Neural progenitor cell (in vitro differentiated cells): ENCODE measurements around the gene BIN2. TPM values are rescaled to one million over a fixed set of nuclear protein-coding genes. Genes with fewer than 3 reads are reported as not detected.
"Not testable (repeated sequence)": the region's sequence is repeated elsewhere in the genome, so short reads cannot be mapped to it uniquely, and the experiment has no call there.

Experiments used
- DNase-seq: peaks from one replicate; pipeline ENCODE4 v3.0.0-alpha.2; 2016; ENCODE audit warnings: low spot score
- H2AFZ ChIP-seq: fragments of 200-600 bp; sonication (generic); replicated peaks from 2 replicates; pipeline ENCODE4 v1.6.1; 2016; ENCODE audit warnings: antibody characterized with exemption
- H3F3A ChIP-seq: fragments of 200-600 bp; sonication (generic); 2 replicates; pipeline ENCODE4 v1.6.1; 2016; ENCODE audit warnings: antibody characterized with exemption, low read depth
- H3K27ac ChIP-seq: fragments of 200-600 bp; sonication (generic); 2 replicates; pipeline ENCODE4 v1.5.1; 2016; ENCODE audit warnings: mild to moderate bottlenecking
- H3K27me3 ChIP-seq: fragments of 200-600 bp; sonication (generic); 2 replicates; pipeline ENCODE4 v1.6.1; 2016; ENCODE audit warnings: mild to moderate bottlenecking, moderate library complexity
- H3K36me3 ChIP-seq: fragments of 200-600 bp; sonication (generic); 2 replicates; pipeline ENCODE4 v1.5.1; 2016
- H3K4me1 ChIP-seq: fragments of 200-600 bp; sonication (generic); 2 replicates; pipeline ENCODE4 v1.6.1; 2016; ENCODE audit warnings: mixed run types
- H3K4me2 ChIP-seq: fragments of 200-600 bp; sonication (generic); 2 replicates; pipeline ENCODE4 v1.6.1; 2016
- H3K4me3 ChIP-seq: fragments of 200-600 bp; sonication (generic); 2 replicates; pipeline ENCODE4 v1.5.1; 2016
- H3K79me2 ChIP-seq: fragments of 200-600 bp; sonication (generic); 2 replicates; pipeline ENCODE4 v1.6.1; 2016; ENCODE audit warnings: low read depth
- H3K9ac ChIP-seq: fragments of 200-600 bp; sonication (generic); 2 replicates; pipeline ENCODE4 v1.6.1; 2016
- H3K9me3 ChIP-seq: fragments of 200-600 bp; sonication (generic); 2 replicates; pipeline ENCODE4 v1.5.1; 2016; ENCODE audit warnings: low read depth
- H4K20me1 ChIP-seq: fragments of 200-600 bp; sonication (generic); 2 replicates; pipeline ENCODE4 v1.6.1; 2016; ENCODE audit warnings: low read depth
- H3K27ac Mint-ChIP-seq: 3 replicates; pipeline ENCODE4 v1.8.0; 2021; ENCODE audit warnings: mixed read lengths
- H3K27me3 Mint-ChIP-seq: 2 replicates; pipeline ENCODE4 v1.8.0; 2022; ENCODE audit warnings: low read depth, mild to moderate bottlenecking, inconsistent platforms, moderate library complexity, mixed read lengths; ENCODE audit not compliant: insufficient read depth
- H3K36me3 Mint-ChIP-seq: 3 replicates; pipeline ENCODE4 v1.8.0; 2021; ENCODE audit warnings: mixed read lengths
- H3K4me1 Mint-ChIP-seq: 3 replicates; pipeline ENCODE4 v1.8.0; 2021; ENCODE audit warnings: mixed read lengths
- H3K4me3 Mint-ChIP-seq: 3 replicates; pipeline ENCODE4 v1.8.0; 2021; ENCODE audit warnings: mild to moderate bottlenecking, moderate library complexity, mixed read lengths
- H3K9me3 Mint-ChIP-seq: 3 replicates; pipeline ENCODE4 v1.8.0; 2020; ENCODE audit warnings: mixed read lengths
- EZH2 ChIP-seq: fragments of 200-600 bp; sonication (generic); IDR thresholded peaks from 2 replicates; pipeline ENCODE4 v1.6.1; 2017; ENCODE audit warnings: antibody characterized with exemption, mild to moderate bottlenecking, moderate library complexity
- EZH2phosphoT487 ChIP-seq: fragments of 200-600 bp; sonication (generic); IDR thresholded peaks from 2 replicates; pipeline ENCODE4 v1.6.1; 2017; ENCODE audit warnings: antibody characterized with exemption
- total RNA-seq: library from RNA; depleted of rRNA; stranded (reverse); fragments of >200 nt; gene quantifications from 2 replicates; pipeline ENCODE4 v1.2.3, GENCODE V29; 2015; ENCODE audit warnings: low replicate concordance
- TF ChIP-seq, protein P1 (sequence below): fragments of 200-600 bp; sonication (generic); IDR thresholded peaks from 2 replicates; pipeline ENCODE4 v1.5.1; 2017; ENCODE audit warnings: antibody characterized with exemption, mild to moderate bottlenecking

BIN2 gene
- total RNA-seq, 1 donor from 2014 or later: 0.52 TPM

DNA sequence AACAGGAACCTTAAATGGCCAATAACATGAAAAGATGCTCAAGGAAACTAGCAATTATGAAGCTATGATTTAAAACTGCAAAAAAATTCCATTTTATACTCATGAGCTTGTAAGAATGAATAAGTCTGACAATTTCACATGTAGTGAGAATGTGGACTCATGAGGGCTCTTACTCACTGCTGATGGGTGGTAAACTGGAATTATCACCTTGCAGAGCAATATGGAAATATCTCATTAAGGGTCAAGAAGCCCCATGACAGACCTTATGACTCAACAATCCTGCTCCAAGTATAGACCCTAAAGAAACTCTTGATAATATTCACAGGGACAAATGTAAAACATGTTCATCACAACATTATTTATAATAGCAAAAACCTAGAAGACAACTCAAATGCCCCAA lies 30.3 kb downstream of the BIN2 start:
- no peaks in the 10 kb centered on the region for H3K9me3 ChIP-seq
- TF ChIP-seq, protein P1, sequence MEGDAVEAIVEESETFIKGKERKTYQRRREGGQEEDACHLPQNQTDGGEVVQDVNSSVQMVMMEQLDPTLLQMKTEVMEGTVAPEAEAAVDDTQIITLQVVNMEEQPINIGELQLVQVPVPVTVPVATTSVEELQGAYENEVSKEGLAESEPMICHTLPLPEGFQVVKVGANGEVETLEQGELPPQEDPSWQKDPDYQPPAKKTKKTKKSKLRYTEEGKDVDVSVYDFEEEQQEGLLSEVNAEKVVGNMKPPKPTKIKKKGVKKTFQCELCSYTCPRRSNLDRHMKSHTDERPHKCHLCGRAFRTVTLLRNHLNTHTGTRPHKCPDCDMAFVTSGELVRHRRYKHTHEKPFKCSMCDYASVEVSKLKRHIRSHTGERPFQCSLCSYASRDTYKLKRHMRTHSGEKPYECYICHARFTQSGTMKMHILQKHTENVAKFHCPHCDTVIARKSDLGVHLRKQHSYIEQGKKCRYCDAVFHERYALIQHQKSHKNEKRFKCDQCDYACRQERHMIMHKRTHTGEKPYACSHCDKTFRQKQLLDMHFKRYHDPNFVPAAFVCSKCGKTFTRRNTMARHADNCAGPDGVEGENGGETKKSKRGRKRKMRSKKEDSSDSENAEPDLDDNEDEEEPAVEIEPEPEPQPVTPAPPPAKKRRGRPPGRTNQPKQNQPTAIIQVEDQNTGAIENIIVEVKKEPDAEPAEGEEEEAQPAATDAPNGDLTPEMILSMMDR: no peak
- TF ChIP-seq EZH2: no peak
- TF ChIP-seq EZH2phosphoT487: no peak
- no peak overlapping the region for H3K4me2 ChIP-seq
- no peaks in the 10 kb centered on the region for H3K9me3 Mint-ChIP-seq
- H3K27me3 Mint-ChIP-seq: peaks cover 5% of the 10 kb centered on the region
- DNase-seq: no peak
- H4K20me1 ChIP-seq: no peaks in the 10 kb centered on the region
- peaks cover 6% of the 10 kb centered on the region for H3K4me1 Mint-ChIP-seq
- peaks cover 13% of the 10 kb centered on the region for H3K4me1 ChIP-seq
- no peaks in the 10 kb centered on the region for H3K36me3 ChIP-seq
- no peaks in the 10 kb centered on the region for H3K27me3 ChIP-seq
- H3K4me3 ChIP-seq: no peak overlapping the region
- H3K27ac ChIP-seq: no peak overlapping the region
- H3K27ac Mint-ChIP-seq: no peak overlapping the region
- no peaks in the 10 kb centered on the region for H3K79me2 ChIP-seq
- H3K9ac ChIP-seq: no peak overlapping the region
- H3F3A ChIP-seq: peaks cover 5% of the 10 kb centered on the region
- H2AFZ ChIP-seq: no peak overlapping the region
- no peaks in the 10 kb centered on the region for H3K36me3 Mint-ChIP-seq
- no peak overlapping the region for H3K4me3 Mint-ChIP-seq

DNA sequence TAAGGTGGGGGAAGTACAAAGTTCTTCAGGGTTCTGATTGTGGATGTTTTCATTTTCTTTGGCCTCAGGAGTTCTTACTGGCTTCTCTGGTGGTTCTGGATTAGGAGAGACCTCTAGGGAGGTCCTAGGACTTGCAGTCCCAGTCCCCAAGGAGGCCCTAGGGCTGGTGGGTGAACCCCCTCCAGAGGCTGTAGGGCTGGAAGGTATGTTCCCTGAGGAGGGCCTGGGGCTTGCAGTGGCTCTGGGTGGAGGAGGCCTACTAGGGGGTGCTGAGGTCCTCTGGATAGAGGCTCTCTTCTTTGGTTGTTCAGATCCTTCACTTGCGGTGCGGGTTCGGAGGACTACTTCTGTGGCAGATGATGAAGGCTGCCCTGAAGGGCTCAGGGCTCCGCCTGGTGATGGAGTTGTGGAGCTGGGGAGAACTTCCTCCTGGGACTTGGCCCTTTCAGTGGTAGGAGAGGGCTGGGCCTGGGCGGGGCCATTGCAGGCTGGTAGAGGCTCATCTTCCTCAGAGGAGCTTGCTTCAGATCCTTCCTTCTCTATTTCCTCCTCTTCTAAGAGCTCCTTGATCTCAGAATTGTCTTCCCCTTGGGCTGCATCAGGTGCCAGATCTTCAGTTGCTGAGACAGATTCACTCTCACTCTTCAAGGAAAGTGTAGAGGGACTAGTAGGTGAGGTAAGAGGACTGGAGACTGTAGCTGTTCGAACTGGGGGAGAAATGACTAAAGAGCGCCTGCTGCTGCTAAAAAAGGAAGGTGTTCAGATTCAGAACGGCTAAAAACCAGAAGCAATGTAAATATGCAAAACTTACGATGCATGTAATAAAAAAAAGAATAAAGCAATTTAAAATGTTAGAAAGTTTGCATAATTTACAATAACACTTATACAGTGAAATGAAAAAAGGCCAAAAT lies 32.1 kb downstream of the BIN2 start:
- H3K36me3 Mint-ChIP-seq, H3K9me3 ChIP-seq, H3K79me2 ChIP-seq, H3K4me3 Mint-ChIP-seq, H3K4me1 Mint-ChIP-seq, H3K27me3 Mint-ChIP-seq, H3K9ac ChIP-seq, DNase-seq, H3K27me3 ChIP-seq, H3K36me3 ChIP-seq, H3K4me1 ChIP-seq, H3F3A ChIP-seq, H3K9me3 Mint-ChIP-seq, H4K20me1 ChIP-seq, H3K4me2 ChIP-seq, H3K4me3 ChIP-seq, H3K27ac ChIP-seq: not testable (repeated sequence)
- H3K27ac Mint-ChIP-seq: peak overlapping the region; percentile 43
- peak overlapping the region; percentile 82 for H2AFZ ChIP-seq

DNA sequence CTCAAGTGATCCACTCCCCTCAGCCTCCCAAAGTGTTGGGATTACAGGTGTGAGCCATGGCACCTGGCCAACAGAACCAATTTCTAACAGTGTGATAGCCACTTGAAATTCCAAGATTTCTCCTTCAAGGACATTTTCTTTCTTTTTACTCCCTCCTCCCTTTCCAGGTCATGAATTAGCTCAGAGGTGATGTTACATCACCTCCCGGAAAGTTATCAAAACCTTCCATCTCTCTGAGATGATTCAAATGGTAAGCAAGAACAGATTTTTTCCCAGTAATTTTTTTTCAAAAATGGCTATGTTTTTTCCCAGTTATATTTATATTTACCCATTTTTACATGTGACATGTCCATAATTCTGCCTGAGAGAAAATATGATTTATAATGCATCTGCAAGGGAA lies 38.1 kb downstream of the BIN2 start:
- Histone ChIP-seq H2AFZ (no peak overlapping the region), H3K9ac (no peak overlapping the region), H3K79me2 (no peaks in the 10 kb centered on the region), H4K20me1 (no peaks in the 10 kb centered on the region), H3K27ac (no peak overlapping the region), H3K4me3 (no peak overlapping the region), H3K9me3 (no peaks in the 10 kb centered on the region), H3K36me3 (no peaks in the 10 kb centered on the region), H3F3A (no peaks in the 10 kb centered on the region), H3K27me3 (no peaks in the 10 kb centered on the region), H3K4me1 (no peaks in the 10 kb centered on the region), H3K4me2 (no peak overlapping the region)
- TF ChIP-seq EZH2 (no peak), EZH2phosphoT487 (no peak)
- TF ChIP-seq, protein P1: no peak
- no peaks in the 10 kb centered on the region for H3K36me3 Mint-ChIP-seq
- no peaks in the 10 kb centered on the region for H3K4me1 Mint-ChIP-seq
- no peaks in the 10 kb centered on the region for H3K9me3 Mint-ChIP-seq
- DNase-seq: no peak
- H3K27me3 Mint-ChIP-seq: peaks cover 6% of the 10 kb centered on the region
- H3K27ac Mint-ChIP-seq: no peak overlapping the region
- H3K4me3 Mint-ChIP-seq: no peak overlapping the region
